ENCODE measurements around the gene LHPP.

- TF ChIP-seq CTCF (IDR thresholded peaks at IDR 0.05) = no peak
- no peak for TF ChIP-seq POLR2A (IDR thresholded peaks at IDR 0.05)
Measured at GRCh38 chr10:124537891-124538290, 76.3 kb downstream of the LHPP start.

Measured in transverse colon (tissue), 3 donors.